ENCODE measurements around the gene GOLPH3. TPM values are rescaled to one million over a fixed set of nuclear protein-coding genes. Genes with fewer than 3 reads are reported as not detected.

GOLPH3 gene
- total and polyA plus RNA-seq, 11 donors, result 20.3 to 73.4 (median 44.0) TPM

DNA sequence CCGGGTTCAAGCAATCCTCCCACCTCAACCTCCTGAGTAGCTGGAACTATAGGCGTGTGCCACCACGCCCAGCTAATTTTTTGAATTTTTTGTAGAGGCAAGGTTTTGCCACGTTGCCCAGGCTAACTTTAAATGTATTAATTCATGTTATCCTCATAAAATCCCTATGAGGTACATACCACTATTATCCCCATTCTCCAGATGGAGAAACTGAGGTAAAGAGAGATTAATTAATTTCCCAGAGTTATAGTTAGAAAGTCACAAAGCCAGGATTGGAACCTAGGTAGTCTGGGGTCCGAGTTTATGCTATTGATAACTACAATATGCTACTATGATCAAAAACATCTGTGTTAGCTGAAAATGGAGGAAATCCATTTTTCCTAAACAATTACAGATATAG, 31.9 kb upstream of the GOLPH3 start:
- peaks cover 0 to 41% (median 4%) of the 10 kb centered on the region in 12 donors for H3K4me1 ChIP-seq
- no peaks in the 10 kb centered on the region for H3K9me3 ChIP-seq
- intact Hi-C loops (cut with DNase I), result no loop called here
- no peak overlapping the region for H3K4me3 ChIP-seq
- DNase-seq (no peak), ATAC-seq (no peak)
- H3K36me3 ChIP-seq, result no peaks in the 10 kb centered on the region
- H3K27ac ChIP-seq, result no peak overlapping the region
- TF ChIP-seq POLR2A (IDR thresholded peaks at IDR 0.05), result no peak
- TF ChIP-seq, protein P1, sequence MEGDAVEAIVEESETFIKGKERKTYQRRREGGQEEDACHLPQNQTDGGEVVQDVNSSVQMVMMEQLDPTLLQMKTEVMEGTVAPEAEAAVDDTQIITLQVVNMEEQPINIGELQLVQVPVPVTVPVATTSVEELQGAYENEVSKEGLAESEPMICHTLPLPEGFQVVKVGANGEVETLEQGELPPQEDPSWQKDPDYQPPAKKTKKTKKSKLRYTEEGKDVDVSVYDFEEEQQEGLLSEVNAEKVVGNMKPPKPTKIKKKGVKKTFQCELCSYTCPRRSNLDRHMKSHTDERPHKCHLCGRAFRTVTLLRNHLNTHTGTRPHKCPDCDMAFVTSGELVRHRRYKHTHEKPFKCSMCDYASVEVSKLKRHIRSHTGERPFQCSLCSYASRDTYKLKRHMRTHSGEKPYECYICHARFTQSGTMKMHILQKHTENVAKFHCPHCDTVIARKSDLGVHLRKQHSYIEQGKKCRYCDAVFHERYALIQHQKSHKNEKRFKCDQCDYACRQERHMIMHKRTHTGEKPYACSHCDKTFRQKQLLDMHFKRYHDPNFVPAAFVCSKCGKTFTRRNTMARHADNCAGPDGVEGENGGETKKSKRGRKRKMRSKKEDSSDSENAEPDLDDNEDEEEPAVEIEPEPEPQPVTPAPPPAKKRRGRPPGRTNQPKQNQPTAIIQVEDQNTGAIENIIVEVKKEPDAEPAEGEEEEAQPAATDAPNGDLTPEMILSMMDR (IDR thresholded peaks at IDR 0.05), result no peak
- H3K27me3 ChIP-seq, result no peaks in the 10 kb centered on the region
- 89 to 92% (median 90%) methylated on average over 5 of the region's 5 CpGs for WGBS, 4 donors

DNA sequence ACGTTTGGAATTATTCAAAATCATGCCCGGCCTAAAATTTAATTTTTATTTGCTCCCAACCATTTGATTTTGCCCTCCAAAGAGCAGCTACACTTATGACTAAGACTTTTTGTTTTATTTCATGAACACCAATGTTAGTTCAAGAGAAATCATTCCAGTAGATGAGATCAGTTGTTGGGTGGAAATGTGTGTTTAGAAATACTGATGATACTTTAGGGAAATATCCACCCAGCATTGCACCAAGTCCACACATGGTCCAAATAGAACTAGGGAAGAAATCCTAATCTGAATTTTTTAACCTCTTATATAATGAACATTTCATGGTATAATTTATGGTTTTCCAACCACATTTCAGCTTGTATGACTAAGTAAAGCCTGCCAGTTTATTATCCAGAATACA, 28.3 kb upstream of the GOLPH3 start:
- DNase-seq (no peak), ATAC-seq (peak; percentile 62 to 70 (median 64))
- WGBS, 4 donors, result 84 to 88% (median 85%) methylated on average over 2 of the region's 2 CpGs
- Histone ChIP-seq H3K27me3 (no peaks in the 10 kb centered on the region), H3K4me3 (no peak overlapping the region), H3K4me1 (peaks cover 0 to 35% (median 7%) of the 10 kb centered on the region in 12 donors), H3K36me3 (no peaks in the 10 kb centered on the region), H3K27ac (peak overlapping the region in 1 of 12 donors; percentile 27), H3K9me3 (no peaks in the 10 kb centered on the region)
- TF ChIP-seq, protein P1 (IDR thresholded peaks at IDR 0.05), result no peak
- no peak for TF ChIP-seq POLR2A (IDR thresholded peaks at IDR 0.05)
- intact Hi-C loops (cut with DNase I), result no loop called here

DNA sequence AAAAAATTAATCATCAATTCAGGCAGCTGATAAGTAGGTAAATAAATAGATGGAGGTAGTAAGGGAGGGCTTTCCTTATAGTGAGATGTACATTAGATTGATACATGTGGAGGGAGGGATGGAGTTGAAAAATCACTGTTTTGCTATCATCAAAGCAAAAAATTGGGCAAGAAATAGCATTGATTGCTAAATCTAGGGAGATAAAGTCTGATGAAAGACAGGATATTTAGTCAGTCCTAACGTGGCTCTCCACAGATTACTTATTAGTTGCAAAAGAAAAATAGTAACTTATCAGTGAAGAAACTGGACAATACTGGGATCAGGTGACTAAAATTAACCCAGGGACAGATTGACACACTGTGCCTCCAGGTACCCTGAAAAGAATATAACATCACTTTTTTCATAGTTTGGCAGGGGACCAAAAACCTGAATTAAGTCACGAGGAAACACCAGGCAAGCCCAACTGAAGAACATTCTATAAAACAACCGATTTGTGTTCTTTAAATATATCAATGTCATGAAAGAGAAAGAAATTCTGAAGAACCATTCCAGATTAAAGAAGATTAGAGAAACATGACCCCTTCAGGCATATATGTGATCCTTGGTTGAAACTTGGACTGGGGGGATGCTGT, 27.1 kb upstream of the GOLPH3 start:
- Histone ChIP-seq H3K27ac (no peak overlapping the region), H3K9me3 (no peaks in the 10 kb centered on the region), H3K4me3 (no peak overlapping the region), H3K36me3 (no peaks in the 10 kb centered on the region), H3K4me1 (peaks cover 0 to 35% (median 7%) of the 10 kb centered on the region in 12 donors), H3K27me3 (no peaks in the 10 kb centered on the region)
- intact Hi-C loops (cut with DNase I), result no loop called here
- 44 to 60% (median 53%) methylated on average over 3 of the region's 3 CpGs for WGBS, 4 donors
- DNase-seq (no peak), ATAC-seq (peak in 2 of 4 donors; percentile 14 to 37)
- TF ChIP-seq POLR2A (IDR thresholded peaks at IDR 0.05), result no peak
- TF ChIP-seq, protein P1 (IDR thresholded peaks at IDR 0.05), result no peak

DNA sequence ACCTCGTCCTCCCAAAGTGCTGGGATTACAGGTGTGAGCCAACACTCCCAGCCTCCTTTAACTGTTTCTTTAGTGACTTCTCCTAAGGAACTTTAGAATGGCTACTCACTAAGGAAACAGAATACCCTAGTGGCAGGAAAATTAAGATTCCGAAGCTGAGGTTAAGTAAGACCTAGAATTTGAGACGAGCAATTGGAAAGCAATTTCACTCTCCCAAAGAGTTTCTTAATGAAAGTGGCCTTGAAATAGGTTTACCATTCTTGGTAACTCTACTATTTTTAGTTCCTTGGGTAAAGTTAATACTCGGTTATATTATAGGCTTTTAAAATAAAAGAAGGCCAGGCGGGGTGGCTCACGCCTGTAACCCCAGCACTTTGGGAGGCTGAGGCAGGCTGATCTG, 22.9 kb upstream of the GOLPH3 start:
- 82 to 90% (median 88%) methylated on average over 6 of the region's 6 CpGs for WGBS, 4 donors
- H3K9me3 ChIP-seq, result no peaks in the 10 kb centered on the region
- no peaks in the 10 kb centered on the region for H3K36me3 ChIP-seq
- H3K4me3 ChIP-seq, result no peak overlapping the region
- H3K27ac ChIP-seq, result no peak overlapping the region
- no peak for TF ChIP-seq POLR2A (IDR thresholded peaks at IDR 0.05)
- intact Hi-C loops (cut with DNase I), result no loop called here
- no peak for DNase-seq
- no peaks in the 10 kb centered on the region for H3K27me3 ChIP-seq
- no peak for ATAC-seq
- H3K4me1 ChIP-seq, result peaks cover 0 to 31% (median 15%) of the 10 kb centered on the region in 12 donors

DNA sequence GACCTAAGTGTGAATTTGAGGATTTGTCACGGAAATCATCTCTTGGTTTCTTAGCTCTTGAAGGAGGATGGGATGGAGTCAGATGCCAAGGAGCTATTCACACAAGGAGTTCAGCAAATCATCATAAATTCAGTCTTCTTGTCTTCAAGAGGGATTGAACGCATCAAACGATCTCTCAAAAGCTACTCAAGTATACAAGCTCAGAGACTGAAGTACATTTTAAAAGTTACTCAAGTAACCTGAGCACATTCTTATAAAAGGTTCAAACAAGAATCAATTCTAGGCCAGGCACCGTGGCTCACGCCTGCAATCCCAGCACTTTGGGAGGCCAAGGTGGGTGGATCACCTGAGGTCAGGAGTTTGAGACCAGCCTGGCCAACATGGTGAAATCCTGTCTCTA, 21.1 kb upstream of the GOLPH3 start:
- WGBS, 4 donors, result 97 to 99% (median 97%) methylated on average over 5 of the region's 5 CpGs

More for the DNA sequence above, 21.1 kb upstream of the GOLPH3 start:
- H3K9me3 ChIP-seq, result no peaks in the 10 kb centered on the region
- no peak overlapping the region for H3K4me3 ChIP-seq
- intact Hi-C loops (cut with DNase I), result no loop called here
- TF ChIP-seq, protein P1 (IDR thresholded peaks at IDR 0.05), result no peak
- no peak for TF ChIP-seq POLR2A (IDR thresholded peaks at IDR 0.05)
- H3K27me3 ChIP-seq, result no peaks in the 10 kb centered on the region
- ATAC-seq (no peak), DNase-seq (no peak)
- no peaks in the 10 kb centered on the region for H3K36me3 ChIP-seq
- no peak overlapping the region for H3K27ac ChIP-seq
- H3K4me1 ChIP-seq, result peaks cover 0 to 18% (median 11%) of the 10 kb centered on the region in 12 donors
